Mesodermal cell (in vitro differentiated cells): ENCODE results near the gene LYPD8.
"Not testable (repeated sequence)": the region's sequence is repeated elsewhere in the genome, so short reads cannot be mapped to it uniquely, and the experiment has no call there.

Source experiments
- H3K27ac ChIP-seq: 2 replicates; pipeline ENCODE4 v1.7.0; 2013; ENCODE audit warnings: mild to moderate bottlenecking, low read depth, low read length, moderate library complexity; ENCODE audit not compliant: severe bottlenecking
- H3K36me3 ChIP-seq: 2 replicates; pipeline ENCODE4 v1.7.1; 2013; ENCODE audit warnings: mild to moderate bottlenecking, low read length, moderate library complexity; ENCODE audit not compliant: control insufficient read depth, insufficient read depth
- H3K4me1 ChIP-seq: one replicate; pipeline ENCODE4 v1.7.1; 2013; ENCODE audit warnings: mild to moderate bottlenecking, low read length; ENCODE audit not compliant: insufficient read depth, control insufficient read depth, poor library complexity, severe bottlenecking
- H3K4me3 ChIP-seq: 2 replicates; pipeline ENCODE4 v1.7.0; 2013; ENCODE audit warnings: low read length, control low read depth, mild to moderate bottlenecking; ENCODE audit not compliant: insufficient read depth, poor library complexity, severe bottlenecking; ENCODE audit errors: extremely low read depth
- H3K9me3 ChIP-seq: 2 replicates; pipeline ENCODE4 v1.7.1; 2013; ENCODE audit warnings: mild to moderate bottlenecking, low read length, moderate library complexity; ENCODE audit not compliant: control insufficient read depth
- WGBS, 2 experiments: methylation state at CpG; one replicate each; pipeline ENCODE4 v1.1.5; 2013; ENCODE audit warnings: missing lambda C conversion rate in 2 of 2; ENCODE audit not compliant: insufficient coverage in 2 of 2; 5-methylcytosine and 5-hydroxymethylcytosine counted together

The LYPD8 gene

GRCh38 chr1:248789337-248789736 lies 33.8 kb upstream of the LYPD8 start:
- not testable (repeated sequence) for H3K36me3 ChIP-seq, H3K4me3 ChIP-seq, H3K27ac ChIP-seq, H3K4me1 ChIP-seq
- no CpG with 5 or more reads among the region's 2 CpGs for WGBS, 2 experiments
- H3K9me3 ChIP-seq, result peaks cover 36% of the 10 kb centered on the region

- Histone ChIP-seq H3K4me3 (no peak overlapping the region), H3K9me3 (peaks cover 44% of the 10 kb centered on the region), H3K27ac (no peak overlapping the region), H3K4me1 (no peaks in the 10 kb centered on the region), H3K36me3 (no peaks in the 10 kb centered on the region)
- WGBS, 2 experiments, result 55% methylated on average over 2 of the region's 3 CpGs; no CpG with 5 or more reads in 1 of the 2 experiments
Observed at GRCh38 chr1:248788327-248788726, 32.8 kb upstream of the LYPD8 start.

GRCh38 chr1:248787430-248787829 lies 31.9 kb upstream of the LYPD8 start:
- peaks cover 49% of the 10 kb centered on the region for H3K9me3 ChIP-seq
- no peak overlapping the region for H3K4me3 ChIP-seq
- 76 to 93% methylated on average over 2 to 3 of the region's 4 CpGs for WGBS, 2 experiments
- H3K36me3 ChIP-seq, result no peaks in the 10 kb centered on the region
- no peak overlapping the region for H3K27ac ChIP-seq
- no peaks in the 10 kb centered on the region for H3K4me1 ChIP-seq

- no peaks in the 10 kb centered on the region for H3K36me3 ChIP-seq
- no peak overlapping the region for H3K27ac ChIP-seq
- no peaks in the 10 kb centered on the region for H3K4me1 ChIP-seq
- peaks cover 47% of the 10 kb centered on the region for H3K9me3 ChIP-seq
- no peak overlapping the region for H3K4me3 ChIP-seq
- 60 to 75% methylated on average over 1 to 2 of the region's 3 CpGs for WGBS, 2 experiments
Observed at GRCh38 chr1:248786156-248786555, 30.6 kb upstream of the LYPD8 start.

- WGBS, 2 experiments, result 29% methylated on average over 1 of the region's 3 CpGs; no CpG with 5 or more reads in 1 of the 2 experiments
Observed at GRCh38 chr1:248783367-248783766, 27.8 kb upstream of the LYPD8 start.

GRCh38 chr1:248782416-248783141 lies 27.0 kb upstream of the LYPD8 start:
- Histone ChIP-seq H3K9me3 (peaks cover 49% of the 10 kb centered on the region), H3K4me1 (no peaks in the 10 kb centered on the region), H3K36me3 (no peaks in the 10 kb centered on the region), H3K27ac (no peak overlapping the region), H3K4me3 (no peak overlapping the region)
- 73 to 78% methylated on average over 15 of the region's 16 CpGs for WGBS, 2 experiments

More at GRCh38 chr1:248783367-248783766, 27.8 kb upstream of the LYPD8 start:
- H3K36me3 ChIP-seq, result no peaks in the 10 kb centered on the region
- H3K9me3 ChIP-seq, result peaks cover 52% of the 10 kb centered on the region
- no peaks in the 10 kb centered on the region for H3K4me1 ChIP-seq
- H3K4me3 ChIP-seq, result no peak overlapping the region
- no peak overlapping the region for H3K27ac ChIP-seq

GRCh38 chr1:248779350-248779749 lies 23.8 kb upstream of the LYPD8 start:
- H3K4me3 ChIP-seq, result no peak overlapping the region
- WGBS, 2 experiments, result 60 to 67% methylated on average over 1 of the region's 2 CpGs
- peaks cover 63% of the 10 kb centered on the region for H3K9me3 ChIP-seq

GRCh38 chr1:248778906-248779305 lies 23.3 kb upstream of the LYPD8 start:
- Histone ChIP-seq H3K36me3 (no peaks in the 10 kb centered on the region), H3K4me3 (no peak overlapping the region), H3K4me1 (no peaks in the 10 kb centered on the region), H3K27ac (no peak overlapping the region), H3K9me3 (peaks cover 59% of the 10 kb centered on the region)
- WGBS, 2 experiments, result 86 to 93% methylated on average over 2 of the region's 2 CpGs

More at GRCh38 chr1:248779350-248779749, 23.8 kb upstream of the LYPD8 start:
- Histone ChIP-seq H3K4me1 (no peaks in the 10 kb centered on the region), H3K27ac (no peak overlapping the region), H3K36me3 (no peaks in the 10 kb centered on the region)

- Histone ChIP-seq H3K27ac (no peak overlapping the region), H3K36me3 (no peaks in the 10 kb centered on the region), H3K9me3 (peaks cover 45% of the 10 kb centered on the region), H3K4me3 (no peak overlapping the region), H3K4me1 (no peaks in the 10 kb centered on the region)
Observed at GRCh38 chr1:248776991-248777390, 21.4 kb upstream of the LYPD8 start.

- H3K4me1 ChIP-seq, result no peaks in the 10 kb centered on the region
- H3K36me3 ChIP-seq, result no peaks in the 10 kb centered on the region
- 60 to 64% methylated on average over 1 to 2 of the region's 4 CpGs for WGBS, 2 experiments
- no peak overlapping the region for H3K27ac ChIP-seq
- H3K4me3 ChIP-seq, result no peak overlapping the region
- peaks cover 39% of the 10 kb centered on the region for H3K9me3 ChIP-seq
Observed at GRCh38 chr1:248775441-248775840, 19.9 kb upstream of the LYPD8 start.

GRCh38 chr1:248759644-248760043 lies 4.1 kb upstream of the LYPD8 start:
- H3K36me3 ChIP-seq, result no peaks in the 10 kb centered on the region
- 60% methylated on average over 1 of the region's 3 CpGs; no CpG with 5 or more reads in 1 of the 2 experiments for WGBS, 2 experiments
- H3K9me3 ChIP-seq, result peaks cover 49% of the 10 kb centered on the region
- no peak overlapping the region for H3K4me3 ChIP-seq
- no peak overlapping the region for H3K27ac ChIP-seq
- no peaks in the 10 kb centered on the region for H3K4me1 ChIP-seq
